NCI-H128 (cell line): ENCODE measurements around the gene EPOP.
"Not testable (repeated sequence)": the region's sequence is repeated elsewhere in the genome, so short reads cannot be mapped to it uniquely, and the experiment has no call there.

Experiments used
- DNase-seq: peaks from one replicate; lab custom pipeline; 2025; ENCODE audit not compliant: unreplicated experiment; lab: John Stamatoyannopoulos, UW

Gene EPOP

GRCh38 chr17:38653679-38654078 lies 21.1 kb downstream of the EPOP start:
- DNase-seq: no peak

GRCh38 chr17:38653230-38653629 lies 21.5 kb downstream of the EPOP start:
- DNase-seq: no peak

- DNase-seq: not testable (repeated sequence)
Observed at GRCh38 chr17:38650653-38651173, 24.0 kb downstream of the EPOP start.

DNA sequence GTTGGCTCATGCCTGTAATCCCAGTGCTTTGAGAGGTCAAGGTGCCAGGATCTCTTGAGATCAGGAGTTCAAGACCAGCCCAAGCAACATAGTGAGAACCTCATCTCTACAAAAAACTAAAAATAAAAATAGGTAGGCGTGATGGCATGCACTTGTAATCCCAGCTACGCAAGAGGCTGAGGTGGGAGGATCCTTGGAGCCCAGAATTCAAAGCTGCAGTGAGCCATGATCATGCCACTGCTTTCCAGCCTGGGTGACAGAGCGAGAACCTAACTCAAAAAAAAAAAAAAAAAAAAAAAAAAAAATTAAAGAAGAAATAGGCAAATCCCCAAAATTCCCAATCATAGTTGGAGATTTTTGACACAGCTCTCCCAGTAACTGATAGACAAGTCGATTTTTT lies 36.8 kb downstream of the EPOP start:
- DNase-seq: no peak

GRCh38 chr17:38636054-38636453 lies 38.7 kb downstream of the EPOP start:
- DNase-seq: no peak

DNA sequence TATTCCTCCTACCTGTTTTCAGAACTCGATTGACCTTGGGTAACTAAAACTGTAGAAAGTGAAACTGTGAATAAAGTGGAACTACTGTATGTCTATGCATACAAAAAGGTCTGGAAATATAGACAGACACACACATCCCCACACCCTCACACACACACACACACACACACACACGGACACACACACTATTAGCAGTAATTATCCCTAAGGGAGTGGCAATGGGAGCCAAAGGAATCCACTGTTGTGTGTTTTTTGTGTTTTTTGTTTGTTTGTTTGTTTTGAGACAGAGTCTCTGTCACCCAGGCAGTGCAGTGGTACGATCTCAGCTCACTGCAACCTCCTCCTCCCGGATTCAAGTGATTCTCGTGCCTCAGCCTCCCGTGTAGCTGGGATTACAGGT lies 42.4 kb downstream of the EPOP start:
- no peak for DNase-seq

DNA sequence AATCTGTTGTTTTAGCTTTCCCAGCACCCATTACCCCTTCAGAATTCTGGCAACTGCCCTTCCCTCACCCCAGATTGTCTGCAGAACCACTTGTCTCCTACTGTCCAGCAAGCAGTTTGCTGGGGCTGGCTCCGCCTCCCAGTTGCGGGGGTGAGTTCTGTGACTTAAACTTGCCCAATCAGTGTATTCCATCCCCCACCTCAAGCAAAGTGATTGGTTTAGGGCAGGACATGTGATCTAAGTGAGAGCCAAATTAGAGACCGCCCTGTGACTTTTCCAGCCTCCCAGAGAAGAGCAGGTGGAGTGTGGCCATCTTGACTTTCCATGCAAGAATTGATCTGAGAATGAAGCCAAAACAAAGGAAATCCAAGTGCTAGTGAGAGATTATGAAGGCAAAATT lies 46.3 kb downstream of the EPOP start:
- DNase-seq: no peak

DNA sequence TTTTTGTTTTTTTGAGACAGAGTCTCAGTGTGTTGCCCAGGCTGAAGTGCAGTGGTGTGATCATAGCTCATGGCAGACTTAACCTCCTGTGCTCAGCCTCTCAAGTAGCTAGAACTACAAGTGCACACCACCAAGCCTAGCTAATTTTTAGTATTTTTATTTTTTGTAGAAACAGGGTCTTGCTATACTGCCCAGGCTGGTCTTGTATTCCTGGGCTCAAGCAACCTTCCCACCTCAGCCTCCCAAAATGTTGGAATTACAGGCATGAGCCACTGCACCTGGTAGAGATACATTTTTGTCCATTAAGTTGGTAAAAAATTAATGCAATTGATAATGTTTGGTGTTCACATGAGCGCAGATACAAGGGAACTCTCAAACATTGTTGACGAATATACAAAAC lies 46.8 kb downstream of the EPOP start:
- DNase-seq: no peak

DNA sequence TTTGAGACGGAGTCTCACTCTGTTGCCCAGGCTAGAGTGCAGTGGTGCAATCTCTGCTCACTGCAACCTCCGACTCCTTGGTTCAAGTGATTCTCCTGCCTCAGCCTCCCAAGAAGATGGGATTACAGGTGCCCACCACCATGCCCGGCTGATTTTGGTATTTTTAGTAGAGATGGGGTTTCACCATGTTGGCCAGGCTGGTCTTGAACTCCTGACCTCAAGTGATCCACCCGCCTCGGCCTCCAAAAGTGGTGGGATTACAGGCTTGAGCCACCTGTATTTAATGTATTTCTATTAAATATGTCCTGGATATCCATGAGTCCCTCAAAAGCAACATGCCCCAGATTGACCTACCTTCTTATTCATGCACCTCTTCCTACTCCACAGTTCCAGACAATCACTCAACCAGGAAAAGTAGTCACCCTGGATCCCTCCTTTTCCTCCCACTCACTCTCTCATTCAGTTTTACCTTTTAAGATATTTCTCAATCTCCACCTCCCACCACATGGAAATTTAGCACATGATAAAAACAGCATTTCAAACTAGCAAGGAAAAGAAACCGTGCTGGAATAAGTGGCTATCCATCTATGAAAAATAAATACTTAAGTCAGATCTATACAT lies 48.0 kb downstream of the EPOP start:
- DNase-seq: not testable (repeated sequence)

- no peak for DNase-seq
Observed at GRCh38 chr17:38625482-38625881, 49.3 kb downstream of the EPOP start.

GRCh38 chr17:38624782-38625355 lies 49.9 kb downstream of the EPOP start:
- DNase-seq: not testable (repeated sequence)
